Panc1 (cell line): ENCODE results near the gene GMDS.

ENCODE experiments used
- CTCF ChIP-seq: fragments of 450-650 bp; IDR thresholded peaks from 2 replicates; pipeline ENCODE4 v1.5.1; 2017; ENCODE audit warnings: mild to moderate bottlenecking
- POLR2AphosphoS5 ChIP-seq: IDR thresholded peaks from 2 replicates; pipeline ENCODE4 v1.6.1; 2012; ENCODE audit warnings: mild to moderate bottlenecking, low read depth, low read length, moderate library complexity

DNA sequence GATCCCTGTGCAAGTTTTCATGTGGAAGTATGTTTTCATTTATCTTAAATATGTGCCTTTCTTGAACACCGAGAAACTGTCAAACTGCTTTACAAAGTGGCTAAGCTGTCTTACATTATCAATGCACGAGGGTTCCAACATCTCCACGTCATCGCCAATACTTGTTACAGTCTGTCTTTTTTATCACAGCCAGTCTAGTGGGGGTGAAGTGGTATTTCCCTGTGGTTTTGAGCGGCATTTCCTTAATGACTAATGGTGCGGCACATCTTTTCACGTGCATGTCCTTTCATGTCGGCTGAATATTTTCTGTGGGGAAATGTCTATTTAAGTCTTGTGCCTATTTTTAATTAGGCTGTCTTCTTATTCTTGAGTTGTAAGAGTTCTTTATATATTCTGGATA lies 355.3 kb downstream of the GMDS start:
- TF ChIP-seq CTCF: no peak
- no peak for TF ChIP-seq POLR2AphosphoS5
